ENCODE data around the gene GAK.

GAK gene

DNA sequence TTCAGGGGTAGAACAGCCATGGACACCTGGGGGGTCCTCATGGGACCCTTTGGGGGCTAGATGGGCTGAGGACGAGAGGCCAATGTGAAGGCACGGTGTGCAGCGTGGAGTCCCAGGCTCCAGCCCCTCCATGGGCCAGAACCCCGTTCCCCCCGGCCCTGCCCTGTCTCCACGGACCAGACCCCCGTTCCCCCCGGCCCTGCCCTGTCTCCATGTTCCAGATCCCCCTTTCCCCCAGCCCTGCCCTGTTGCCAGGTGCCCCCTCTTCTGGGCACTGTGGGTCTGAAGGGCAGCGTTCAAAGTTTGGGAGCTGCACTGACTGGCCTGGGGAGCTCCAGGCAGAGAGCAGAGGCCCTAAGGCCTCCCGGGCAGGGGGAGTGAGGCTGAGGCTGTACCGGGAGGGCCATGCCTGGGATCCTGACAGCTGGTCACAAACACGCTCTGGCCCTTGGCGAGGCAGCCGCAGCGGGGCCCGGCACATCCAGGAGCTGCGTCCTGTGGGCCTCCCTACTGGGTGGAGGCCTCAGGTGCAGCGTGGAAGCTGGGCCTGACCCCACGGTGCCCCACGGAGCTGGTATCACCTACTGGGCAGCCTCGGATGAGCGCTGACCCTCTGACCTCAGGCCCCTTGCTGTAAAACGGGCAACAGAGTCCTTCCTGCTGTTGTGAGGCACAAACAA is 32.4 kb upstream of the GAK start:
- no peak for DNase-seq

DNA sequence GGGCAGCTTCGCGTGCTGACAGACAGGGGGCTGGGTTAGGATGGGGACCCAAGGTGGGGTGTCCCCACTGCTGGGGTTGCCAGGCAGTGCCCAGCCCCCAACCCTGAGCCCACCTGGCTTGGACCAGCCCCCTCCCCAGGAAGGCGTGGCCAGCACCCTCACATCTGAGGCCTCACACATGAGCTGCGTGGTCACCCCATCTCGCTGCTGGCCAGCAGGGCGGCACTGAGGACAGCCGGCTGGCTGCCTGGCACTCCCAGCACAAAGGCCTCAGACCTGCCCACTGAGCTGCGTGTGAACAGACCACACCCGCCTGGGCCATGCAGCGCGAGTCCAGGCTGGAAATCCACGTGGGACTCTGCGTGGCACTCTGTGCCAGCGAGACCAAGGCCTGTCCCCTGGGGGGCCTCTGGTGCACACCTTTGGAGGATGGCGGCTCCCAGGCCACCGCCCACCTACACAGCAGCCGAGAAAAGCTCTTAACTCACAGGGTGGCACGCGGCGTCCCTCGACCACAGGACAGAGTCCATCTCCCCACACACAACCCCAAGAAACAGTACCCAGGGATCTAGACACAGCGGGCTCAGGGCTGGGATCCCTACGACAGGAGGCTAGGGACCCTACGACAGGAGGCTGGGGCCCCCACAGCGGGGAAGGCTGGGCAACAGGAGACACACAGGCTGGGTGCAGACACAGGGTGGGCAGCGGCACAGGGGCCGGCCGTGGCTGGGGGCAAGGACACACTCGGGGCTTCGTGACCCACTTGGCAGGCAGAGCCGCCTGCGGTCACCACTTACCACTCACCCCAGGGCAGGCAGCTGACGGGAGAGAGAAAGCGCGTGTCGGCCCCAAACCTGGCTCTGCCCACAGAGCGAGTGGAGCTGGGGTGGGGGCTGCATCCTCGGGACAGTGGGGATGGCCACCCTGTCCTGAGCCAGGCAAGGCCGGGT is 31.4 kb upstream of the GAK start:
- no peak for DNase-seq

DNA sequence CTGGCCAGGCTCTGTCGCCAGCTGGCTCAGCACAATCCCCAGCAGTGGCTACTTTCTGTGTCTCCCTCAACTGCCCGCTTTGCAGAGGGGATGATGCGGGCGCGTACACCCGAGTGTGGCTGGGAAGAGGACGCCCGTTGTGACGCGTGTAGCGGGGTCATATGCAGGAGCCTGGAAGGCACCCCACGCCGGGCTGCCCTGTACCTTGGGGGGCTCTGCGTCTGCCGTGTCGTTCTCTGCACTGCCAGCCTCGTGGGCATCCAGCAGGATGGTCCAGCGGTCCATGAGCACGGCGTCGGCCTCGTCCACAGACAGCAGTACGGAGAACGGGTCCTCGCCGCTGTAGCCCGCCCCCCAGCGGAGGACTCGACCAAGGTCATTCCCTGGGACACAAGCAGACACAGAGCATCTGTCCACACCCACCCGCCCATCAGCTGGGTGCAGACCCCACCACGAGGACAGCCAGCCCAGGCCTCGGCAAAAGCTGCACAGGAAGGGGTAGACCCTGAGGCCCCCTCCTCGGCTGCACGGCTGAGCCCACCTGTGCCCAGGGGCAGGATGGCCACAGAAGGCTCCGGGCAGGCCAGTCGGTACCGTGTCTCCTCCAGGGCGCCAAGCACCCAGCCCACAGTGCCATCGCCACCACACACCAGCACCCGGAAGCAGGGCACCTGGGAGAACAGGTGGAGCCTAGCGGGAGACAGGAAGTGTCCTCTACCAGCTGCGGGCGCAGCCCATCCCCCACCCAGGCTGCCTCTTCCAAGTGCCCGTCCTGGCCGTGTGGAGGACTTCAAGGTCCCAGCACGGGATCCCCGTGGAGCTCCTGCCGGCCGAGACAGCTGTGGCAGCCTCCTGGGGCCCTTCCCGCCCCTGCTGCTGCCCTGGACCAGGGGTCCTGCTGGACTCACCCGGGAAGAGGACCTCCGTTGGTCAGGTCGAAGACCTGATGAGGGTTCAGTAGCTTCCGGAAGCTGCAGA is 30.4 kb upstream of the GAK start:
- DNase-seq, result no peak

DNA sequence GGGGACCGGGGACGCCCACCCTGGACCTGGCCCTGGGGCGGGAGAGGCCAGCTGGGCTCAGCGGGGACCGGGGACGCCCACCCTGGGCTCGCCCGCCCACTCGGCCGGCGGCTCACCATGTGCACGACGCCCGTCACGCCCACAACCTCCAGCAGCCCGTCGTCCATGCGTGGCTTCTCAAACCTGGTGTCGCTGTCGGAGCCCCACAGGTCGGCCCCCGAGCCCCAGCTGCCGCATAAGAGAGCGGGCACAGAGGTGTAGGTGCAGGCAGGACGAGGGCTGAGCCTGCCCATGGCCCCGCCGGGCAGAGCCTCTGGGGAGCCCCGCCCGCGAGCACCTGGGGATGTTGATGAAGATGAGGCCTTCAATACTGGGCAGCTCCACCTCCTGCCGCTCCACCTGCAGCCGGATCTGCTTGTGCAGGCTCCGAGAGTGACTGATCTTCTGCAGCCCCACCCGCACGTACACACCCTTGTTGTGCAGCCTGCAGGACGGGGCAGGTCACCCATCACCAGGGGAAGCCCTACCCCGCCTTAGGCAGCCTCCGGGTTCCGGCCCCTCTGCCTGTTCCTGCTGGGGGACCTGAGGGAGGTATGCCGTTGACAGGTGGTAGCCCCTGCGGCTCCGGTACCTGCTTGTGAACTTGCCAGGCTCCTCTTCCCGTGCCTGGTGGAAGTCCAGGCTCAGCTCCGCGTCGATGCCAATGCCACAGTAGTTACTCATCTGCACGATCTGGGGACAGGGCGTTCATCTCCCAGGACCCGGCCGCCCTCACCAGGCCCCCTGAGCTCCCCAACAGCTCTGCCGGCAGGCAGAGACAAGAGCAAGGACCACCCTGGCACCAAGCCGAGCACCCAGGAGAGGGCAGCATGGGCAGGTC is 29.5 kb upstream of the GAK start:
- DNase-seq, result no peak

DNA sequence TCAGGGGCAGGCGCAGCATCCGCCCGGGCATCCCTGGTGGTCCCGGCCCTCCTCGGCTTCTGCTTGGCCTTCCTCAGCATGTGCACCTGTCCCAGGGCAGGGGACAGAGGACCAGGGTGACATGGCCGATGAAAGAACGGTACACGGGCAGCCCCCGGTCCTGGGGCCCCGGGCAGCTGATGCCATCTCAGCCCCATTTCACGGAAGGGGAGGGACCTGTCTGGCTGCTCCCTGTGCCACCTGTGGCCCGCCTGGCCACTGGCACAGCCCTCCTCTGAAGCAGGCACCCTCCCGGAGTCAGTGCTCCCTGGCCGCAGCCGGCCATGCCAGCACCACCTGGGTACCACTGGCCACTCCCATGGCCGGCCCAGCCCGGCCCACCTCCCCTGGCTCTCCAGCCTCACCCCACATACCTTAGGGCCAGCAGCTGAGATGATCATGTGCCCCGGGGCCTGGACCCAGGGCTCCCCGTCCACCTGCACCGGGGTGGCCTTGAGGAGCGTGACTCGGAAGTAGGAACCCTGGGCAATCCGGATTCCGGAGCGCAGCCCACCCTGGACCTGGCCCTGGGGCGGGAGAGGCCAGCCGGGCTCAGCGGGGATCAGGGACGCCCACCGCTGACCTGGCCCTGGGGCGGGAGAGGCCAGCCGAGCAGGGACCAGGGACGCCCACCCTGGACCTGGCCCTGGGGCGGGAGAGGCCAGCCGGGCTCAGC is 28.7 kb upstream of the GAK start:
- DNase-seq, result no peak

DNA sequence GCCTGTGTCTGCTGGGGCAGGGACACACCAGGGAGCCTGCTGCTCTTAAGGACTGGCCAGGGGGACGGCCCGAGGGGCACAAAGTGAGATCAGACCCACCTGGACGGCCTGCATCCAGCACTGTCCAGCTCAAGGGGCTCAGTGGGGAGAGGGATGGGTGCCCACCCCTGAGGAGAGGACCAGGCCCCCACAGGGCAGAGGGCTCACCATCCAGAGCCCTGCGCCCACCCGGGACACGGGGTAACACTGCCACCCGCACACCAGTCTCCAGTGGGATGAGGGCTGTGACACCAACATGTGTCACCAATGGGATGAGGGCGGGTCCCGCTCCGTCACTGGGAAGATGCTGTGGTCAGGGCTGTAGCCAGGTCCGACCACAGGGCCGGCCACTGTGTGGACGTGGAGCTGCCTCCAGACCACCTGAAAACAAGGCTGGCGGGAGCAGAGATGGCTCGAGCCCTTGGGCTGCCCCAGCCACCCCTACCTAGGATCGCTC is 28.1 kb upstream of the GAK start:
- DNase-seq, result no peak

DNA sequence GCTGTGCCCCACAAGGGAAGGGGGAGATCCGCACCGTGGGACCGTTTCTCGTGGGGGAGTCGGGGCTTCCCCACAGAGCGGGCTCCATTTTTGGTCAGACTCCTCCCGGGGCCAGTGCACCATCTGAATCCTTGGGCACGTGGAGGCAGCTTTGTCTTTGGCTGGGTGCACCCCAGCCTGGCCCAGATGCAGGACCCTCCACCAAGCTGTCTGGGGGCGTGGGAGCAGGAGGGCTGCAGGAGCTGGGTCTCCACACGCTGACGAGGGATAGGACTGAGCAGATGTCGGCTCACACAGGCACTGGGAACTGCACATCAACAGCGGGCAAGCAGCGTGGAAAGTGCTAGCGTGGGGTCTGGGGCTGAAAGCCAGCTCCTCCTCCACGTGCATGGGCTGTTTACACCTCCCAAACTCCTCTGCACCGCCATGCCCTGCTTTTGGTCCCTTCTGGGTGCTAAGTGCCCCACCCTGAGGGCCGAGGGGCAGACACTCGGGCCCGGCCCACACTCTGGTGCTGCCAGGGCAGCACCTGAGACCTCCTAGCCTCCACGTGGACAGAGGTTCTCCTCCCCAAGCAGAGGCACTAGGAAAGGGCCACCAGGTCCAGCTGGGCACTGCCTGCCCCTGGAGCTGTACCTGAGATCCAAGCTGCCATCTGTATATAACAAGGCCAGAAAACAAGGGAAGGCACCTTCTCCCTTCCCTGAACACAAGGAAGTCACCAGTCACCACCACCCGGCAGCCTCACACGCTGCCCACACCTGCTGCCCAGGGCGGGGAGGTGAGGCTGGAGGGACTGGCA is 27.4 kb upstream of the GAK start:
- DNase-seq, result no peak

DNA sequence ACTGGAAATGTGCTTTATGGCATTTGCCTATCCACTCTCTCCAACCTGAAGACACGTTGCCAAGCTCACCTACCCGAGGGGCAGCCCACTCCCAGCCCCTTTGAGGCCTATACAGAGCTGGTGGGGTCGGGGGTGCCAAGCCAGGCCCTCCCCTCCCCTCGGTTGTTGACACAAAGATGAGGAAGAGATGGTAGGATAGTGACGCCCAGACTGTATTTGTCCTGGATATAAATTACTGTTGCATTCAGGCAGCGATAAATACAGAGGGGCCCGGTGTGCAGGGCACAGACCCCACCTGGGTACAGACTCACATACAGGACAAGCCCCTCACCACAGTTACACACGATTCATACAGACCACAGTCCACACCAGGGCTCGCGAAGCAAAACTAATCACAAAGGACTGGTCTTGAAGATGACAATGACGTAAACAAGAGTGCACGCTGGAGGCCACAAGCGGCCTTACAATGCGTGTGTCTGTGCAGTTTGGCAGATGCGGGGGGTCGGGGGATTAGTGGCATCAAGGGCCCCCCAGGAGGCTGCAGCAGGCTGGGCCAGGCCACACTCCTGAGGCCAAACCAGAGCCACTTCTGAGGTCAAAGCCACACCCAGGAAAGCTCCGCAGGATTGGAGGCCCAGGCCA is 26.7 kb upstream of the GAK start:
- no peak for DNase-seq

DNA sequence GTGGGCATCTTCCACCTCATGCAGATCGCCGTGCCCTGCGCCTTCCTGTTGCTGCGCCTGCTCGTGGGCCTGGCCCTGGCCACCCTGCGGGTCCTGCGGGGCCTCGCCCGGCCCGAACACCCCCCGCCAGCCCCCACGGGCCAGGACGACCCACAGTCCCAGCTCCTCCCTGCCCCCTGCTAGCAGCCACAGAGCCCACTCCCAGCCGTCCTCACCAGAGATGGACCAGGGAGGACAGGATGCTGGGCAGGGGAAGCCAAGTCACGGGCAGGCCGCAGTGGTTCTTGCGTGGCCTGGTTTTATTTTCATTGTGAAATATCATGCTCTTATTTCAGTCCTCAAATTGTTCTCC is 26.2 kb upstream of the GAK start:
- DNase-seq, result no peak

DNA sequence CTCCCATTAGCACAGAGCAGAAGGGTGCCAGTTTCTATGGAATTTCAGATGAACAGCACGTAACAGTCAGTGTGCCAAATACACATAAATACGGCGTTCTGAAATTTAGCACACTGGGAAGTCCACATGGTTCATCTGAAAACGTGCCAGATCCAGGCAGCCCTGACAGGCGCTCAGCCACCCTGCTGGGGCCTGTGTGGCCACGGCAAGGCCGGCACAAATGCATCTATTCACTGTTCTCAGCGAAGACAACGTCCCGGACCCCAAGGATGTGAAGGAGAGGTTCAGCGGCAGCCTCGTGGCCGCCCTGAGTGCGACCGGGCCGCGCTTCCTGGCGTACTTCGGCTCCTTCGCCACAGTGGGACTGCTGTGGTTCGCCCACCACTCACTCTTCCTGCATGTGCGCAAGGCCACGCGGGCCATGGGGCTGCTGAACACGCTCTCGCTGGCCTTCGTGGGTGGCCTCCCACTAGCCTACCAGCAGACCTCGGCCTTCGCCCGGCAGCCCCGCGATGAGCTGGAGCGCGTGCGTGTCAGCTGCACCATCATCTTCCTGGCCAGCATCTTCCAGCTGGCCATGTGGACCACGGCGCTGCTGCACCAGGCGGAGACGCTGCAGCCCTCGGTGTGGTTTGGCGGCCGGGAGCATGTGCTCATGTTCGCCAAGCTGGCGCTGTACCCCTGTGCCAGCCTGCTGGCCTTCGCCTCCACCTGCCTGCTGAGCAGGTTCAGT is 25.6 kb upstream of the GAK start:
- DNase-seq, result no peak

DNA sequence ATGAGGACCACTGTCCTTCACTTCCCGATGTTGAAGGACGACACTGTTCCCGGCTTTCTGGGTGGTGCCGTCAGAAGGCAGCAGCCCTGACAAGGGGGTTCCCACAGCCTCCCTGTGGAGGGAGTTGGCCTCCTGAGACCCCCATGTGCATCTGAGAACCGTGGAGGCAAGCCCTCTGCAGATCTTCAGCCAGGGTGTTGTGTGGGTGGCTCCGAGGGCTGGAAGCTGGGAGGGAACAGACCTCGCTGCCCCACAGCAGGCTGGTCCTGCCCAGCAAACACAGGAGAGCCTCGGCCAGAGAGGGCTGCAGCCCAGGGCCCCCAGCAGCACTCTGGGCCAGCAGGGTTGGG is 25.1 kb upstream of the GAK start:
- DNase-seq, result no peak

DNA sequence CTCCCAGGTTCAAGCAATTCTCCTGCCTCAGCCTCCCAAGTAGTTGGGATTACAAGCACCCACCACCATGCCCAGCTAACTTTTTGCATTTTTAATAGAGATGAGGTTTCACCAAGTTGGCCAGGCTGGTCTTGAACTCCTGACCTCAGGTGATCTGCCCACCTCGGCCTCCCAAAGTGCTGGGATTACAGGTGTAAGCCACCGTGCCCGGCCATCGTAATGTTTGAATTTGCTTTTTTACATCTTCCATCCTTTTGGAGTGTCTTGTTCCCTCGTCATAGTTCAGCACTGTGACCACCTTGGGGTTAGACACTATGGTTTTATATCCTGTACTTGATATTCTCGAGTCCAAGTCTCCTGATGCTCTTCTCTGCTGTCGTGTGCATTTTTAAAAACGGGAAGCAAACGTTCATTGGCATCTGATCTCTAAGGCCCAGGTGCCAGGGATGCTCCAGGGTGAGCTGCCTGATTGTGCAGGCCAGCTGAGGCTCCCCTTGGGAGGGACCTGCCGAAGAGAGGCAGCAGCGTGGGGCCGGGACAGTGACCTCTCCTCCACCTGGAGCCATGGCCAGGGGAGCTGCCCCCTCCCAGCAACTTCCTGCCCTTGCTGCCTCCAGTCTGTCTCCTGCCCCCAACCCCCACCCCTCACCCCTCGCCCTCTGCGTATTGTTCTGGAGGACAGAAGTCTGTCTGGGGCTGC is 24.6 kb upstream of the GAK start:
- no peak for DNase-seq

DNA sequence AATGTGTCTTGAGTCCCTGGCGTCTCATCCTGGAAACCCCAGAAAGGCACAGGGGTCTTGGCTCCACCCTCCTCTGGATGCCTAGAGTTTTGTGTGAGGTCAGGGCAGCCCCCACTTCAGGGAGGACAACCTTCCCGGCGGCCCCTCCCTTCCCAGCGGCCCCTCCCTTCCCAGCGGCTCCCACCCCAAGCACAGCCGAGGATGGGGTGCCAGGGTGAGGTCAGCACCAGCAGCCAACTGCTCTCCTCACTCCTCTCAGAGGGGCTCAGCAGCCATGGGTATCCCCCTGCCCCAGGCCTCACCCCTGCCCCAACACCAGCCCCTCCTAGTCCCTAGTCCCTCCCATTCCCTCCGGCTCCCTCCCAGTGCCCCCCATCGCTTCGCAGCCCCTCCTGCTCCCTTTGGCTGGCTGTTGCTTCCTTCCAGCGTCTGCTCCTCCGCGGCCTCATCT is 23.8 kb upstream of the GAK start:
- no peak for DNase-seq

DNA sequence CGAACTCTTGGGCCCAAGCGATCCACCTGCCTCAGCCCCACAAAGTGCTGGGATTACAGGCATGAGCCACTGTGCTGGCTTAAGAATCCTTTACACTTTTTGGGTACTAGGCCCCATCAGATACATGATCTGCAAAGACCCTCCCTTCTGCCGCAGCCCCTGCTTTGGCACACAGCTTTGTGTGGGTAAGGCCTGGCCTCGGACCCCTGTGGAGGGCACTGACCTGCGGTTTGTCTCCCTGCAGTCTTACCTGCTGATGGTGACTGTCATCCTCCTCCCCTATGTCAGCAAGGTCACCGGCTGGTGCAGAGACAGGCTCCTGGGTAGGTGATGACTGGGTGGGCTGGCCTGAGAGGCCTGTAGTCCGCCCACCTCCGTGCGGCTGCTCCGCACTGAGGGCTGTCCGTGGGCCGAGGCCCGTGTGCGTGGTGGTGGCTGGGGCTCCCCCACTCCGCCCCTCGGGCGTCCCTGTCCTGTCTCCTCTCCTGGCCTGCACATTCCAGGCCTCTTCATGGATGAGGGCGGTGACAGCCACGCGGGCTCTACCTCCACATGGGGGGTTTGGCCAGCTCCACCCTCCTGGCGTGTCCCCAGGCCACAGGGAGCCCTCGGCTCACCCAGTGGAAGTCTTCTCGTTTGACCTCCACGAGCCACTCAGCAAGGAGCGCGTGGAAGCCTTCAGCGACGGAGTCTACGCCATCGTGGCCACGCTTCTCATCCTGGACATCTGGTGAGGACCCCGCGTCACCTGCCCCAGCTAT is 23.2 kb upstream of the GAK start:
- no peak for DNase-seq

DNA sequence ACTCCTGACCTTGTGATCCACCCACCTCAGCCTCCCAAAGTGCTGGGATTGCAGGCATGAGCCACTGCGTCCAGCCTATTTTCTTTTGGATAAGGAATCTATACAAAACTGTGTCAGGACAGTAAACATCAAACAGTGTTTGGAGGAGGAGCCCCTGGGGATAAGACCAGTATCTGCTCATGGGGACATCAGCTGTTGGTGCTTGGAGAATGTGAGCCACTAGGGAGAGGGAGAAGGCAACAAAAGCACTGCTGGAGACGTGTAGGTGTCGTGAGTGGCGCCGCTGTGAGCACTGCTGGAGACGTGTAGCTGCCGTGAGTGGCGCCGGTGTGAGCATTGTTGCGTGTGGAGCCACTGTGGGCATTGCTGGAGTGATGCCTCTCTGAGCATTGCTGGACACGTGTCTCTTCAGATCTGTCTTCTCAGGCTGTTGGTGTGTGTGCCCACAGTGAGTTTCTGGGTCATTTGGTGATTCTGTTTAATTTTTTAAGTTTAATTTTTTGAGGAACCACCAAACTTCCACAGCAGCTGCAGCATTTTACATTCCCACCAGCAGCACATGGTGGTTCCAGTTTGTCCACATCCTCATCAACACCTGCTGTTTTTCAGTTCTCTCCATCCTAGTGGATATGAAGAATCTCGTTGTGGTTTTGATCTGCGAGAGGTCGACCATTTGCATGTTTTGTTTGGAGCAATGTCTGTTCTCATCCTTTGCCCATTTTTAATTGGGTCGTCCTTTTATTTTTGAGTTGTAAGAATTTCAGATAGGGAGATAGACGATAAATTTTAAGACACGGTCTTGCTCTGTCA is 22.3 kb upstream of the GAK start:
- no peak for DNase-seq

DNA sequence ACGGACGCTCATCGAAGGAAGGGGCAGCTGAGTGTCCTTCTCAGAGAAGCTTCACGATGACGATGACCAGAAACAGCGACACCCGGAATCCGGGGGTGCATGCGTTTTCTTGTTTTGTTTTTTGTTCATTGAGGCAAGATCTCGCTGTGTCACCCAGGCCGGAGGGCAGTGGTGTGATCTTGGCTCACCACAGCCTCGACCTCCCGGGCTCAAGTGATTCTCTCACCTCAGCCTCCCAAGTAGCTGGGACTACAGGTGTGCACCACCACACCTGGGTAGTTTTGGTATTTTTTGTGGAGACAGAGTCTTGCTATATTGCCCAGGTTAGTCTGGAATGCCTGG is 21.4 kb upstream of the GAK start:
- no peak for DNase-seq

All from CD4-positive, alpha-beta T cell treated with Interleukin-21 for 1 hour (primary cell).